GM03348 (cell line): ENCODE results near the gene INSYN1.

Source experiments
- DNase-seq: peaks from one replicate; pipeline ENCODE4 v3.0.0; 2012; ENCODE audit warnings: low spot score

Gene INSYN1

DNA sequence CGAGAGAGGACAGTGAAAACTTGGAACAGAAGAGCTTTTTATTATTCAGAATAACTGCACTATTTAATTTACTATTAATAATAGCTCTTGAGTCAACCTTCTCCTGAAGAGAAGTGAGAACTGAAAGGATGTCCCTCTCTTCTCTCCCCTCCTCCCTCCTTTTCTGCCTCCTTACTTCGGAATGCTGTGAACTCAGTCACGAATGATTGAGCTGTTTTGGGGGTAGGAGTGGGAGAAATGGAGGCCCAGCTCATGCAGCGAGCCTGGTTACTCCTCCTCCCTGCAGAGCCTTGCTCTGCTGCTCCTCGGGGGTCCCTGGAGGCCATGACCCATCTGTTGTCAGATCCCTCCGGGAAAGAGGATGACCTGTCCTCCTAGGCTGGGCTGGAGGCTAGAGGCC lies 20.3 kb upstream of the INSYN1 start:
- no peak for DNase-seq

DNA sequence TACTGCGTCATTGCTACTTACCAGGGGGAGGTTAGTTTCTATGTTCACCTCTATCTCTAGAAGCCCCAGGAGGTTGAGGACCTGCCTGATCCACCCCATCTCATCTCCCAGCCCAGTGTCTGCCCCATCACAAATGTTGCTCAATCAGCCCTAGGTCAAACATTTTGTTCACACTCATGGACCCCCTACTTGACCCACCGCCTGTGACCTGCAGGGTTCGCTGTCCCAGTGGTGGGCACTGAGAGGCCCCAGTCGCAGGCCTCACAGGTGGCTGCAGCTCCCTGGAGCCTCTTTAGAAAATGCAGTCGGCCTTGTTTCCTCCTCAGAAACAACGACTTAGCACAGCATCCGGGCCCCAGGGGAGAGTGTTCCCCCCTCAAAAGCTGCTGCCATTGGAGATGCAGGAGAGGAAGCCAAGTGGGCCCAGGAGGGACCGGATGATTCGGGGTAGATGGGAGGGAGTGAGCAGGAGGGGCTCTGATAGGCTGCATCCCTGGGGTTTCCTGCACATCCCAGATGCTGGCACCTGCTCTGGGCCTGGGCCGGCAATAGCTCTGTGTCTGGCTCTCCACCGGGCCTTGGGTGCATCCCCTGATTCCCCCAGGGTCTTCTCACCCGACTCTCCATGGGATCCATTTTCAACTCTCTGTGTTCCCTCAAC lies 18.4 kb upstream of the INSYN1 start:
- DNase-seq, result no peak

DNA sequence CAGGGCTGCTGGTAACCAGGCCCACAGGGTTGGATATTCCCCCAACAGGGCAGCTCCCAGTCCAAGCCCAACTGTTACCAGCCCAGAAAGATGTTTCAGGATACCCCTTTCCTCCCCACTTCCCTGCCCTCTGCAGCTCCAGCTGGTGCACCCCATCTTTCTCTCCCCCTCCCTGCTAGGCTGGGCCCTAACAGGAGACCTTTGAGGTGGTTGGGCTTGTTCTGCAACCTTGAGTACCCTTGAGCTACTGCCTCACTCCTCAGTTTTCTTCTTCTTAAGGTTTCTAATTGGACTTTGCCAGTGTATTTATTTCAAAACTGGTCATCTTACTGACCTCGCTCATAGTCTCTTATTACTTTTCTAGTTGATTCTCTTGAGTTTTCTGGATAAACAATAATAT lies 16.9 kb upstream of the INSYN1 start:
- DNase-seq, result no peak

DNA sequence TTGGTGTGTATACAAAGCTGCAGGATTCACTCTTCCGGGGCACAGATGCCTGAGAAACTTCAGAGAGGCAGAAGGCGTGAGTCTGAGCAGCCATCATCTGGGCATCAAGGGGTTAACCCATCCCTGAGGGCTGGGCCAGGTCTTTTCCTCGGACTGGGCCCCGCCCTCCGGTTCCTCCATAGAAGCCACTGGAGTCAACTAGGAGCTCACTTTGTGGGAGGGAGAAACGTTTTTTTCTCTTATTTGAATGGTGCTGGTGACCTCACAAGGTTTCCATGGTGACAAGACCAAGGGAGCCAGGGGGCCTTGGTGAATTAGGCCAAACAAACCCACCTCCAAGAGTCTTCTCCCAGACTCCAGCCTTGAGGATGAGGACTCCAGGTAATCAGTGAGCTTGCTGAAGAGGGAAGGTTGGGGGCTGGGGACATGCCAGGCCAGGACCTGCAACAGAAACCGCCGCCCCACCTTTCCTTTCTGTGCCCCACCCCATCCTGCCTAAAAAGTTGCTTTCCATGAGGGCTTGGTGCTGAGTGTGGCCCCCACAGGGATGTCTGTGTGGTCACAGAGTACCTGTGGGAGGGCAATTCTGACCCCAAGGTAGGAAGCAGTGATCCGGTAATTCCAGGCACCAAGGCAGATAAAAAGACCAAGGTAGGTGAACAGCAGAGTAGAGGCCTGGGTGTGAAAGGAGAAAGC lies 14.8 kb upstream of the INSYN1 start:
- no peak for DNase-seq

DNA sequence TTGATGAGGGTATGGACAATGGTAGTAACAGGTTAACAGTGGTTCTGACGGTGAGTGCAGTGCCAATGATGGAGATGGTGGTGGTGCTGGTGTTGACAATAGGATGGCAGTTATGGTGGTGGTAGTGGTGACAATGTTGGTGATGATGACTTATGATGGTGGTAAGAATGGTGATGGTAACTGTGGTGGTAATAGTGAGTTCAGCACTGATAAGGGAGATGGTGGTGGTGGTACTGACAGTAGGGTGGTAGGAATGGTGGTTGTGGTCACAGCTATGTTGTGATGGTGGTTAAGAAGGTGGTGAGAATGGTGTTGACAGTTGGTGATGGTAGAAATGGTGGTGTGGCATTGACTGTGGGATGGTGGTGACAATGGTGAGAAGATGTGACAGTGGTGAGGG lies 13.4 kb upstream of the INSYN1 start:
- DNase-seq, result no peak

DNA sequence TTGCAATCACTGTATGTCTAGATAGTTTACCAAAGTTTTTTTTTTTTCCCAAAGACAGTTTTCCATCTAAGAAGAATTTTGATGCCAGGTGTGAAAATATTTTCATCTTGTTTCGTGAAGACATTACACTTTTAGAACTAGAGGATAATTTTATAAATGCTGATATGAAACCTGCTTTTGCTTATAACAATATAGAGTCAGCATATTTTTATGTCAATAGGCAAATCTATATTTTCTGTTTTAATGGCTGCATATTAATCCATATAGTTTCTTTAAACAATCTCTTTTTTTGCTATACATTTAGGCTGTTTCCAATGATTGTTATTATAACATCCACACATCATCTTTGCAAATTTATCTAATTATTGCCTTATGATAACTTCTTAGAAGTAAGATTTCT lies 12.6 kb upstream of the INSYN1 start:
- DNase-seq, result no peak

DNA sequence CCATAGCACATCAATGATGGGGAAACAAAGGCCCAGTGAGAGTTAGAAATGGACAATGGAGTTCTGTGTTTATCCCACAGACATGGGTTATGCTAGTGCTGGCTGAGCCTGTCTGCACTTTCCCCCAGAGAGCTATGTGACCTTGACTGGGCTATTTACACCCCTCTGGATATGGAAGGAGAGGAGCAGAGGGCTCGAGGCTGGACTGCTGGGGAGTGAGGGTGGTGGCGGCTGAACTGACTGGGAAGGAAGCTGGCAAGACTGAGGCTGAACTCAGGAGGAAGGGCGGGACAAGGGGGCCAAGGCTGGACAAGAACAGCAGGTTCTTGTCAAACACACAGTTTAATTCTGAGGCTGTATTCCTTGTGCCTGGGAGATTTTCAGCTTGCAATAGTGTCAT lies 10.8 kb upstream of the INSYN1 start:
- no peak for DNase-seq

DNA sequence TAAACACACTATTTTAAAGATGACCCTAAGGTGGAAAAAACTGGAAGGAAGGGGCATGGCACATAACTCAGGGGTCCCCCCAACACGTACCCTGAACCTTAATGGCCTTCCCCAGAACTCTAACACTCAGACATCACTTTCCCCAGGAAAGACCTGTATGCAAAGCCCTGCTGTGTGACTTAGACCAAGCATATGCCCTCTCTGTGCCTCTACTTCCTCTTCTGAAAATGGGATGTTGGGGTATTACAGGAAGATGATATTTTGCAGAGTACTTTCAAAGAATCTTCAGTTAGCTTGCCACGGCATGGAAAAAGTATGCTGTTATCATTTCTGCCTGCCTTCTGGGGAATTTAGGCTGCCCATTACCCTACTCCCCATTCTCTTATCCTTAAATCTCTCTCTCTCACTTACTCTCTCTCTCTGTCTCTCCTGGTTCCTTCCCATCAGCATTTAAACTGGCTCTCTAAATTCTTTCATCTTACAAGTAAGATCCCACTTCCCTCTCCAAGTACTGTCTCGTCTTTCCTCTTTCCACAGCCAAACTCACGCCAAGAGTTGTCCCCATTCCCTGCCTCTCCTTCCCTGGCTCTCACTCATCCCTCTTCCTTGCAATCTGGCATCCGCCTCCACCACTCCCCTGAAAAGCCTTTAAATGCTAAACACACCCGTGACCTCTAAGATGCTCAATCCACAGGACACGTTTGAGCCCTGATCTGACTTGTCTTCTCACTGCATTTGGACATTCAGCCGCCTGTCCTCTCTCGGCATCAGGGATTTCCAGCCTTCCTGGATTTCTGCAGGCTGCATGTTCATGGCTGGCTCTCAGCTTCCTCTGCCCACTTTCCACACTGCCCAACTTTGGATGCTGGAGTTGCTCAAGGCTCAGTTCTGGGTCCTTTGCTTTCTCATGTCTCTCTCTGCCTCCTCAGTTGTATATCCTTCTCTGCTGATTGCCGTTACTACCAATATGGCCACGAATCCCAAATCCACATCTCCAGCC lies 7.5 kb upstream of the INSYN1 start:
- no peak for DNase-seq

DNA sequence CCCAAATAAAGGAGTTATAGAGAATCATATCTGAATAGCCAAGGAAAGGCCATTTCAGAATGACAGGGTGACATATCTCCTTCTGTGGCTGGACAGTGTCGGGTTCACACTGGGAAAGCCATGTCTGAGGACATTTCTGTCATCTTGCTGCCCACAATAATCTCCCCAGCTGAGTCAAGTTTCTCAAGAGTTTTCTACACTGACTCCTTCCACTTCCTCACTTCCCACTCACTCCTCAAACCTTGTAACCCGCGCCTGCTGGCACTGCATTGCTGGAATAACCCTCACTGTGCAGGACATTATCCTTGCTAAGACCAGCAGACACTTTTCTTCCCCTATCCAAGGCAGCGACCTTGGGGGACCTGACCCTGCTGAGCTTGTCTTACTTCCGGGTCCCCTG lies 5.3 kb upstream of the INSYN1 start:
- no peak for DNase-seq

DNA sequence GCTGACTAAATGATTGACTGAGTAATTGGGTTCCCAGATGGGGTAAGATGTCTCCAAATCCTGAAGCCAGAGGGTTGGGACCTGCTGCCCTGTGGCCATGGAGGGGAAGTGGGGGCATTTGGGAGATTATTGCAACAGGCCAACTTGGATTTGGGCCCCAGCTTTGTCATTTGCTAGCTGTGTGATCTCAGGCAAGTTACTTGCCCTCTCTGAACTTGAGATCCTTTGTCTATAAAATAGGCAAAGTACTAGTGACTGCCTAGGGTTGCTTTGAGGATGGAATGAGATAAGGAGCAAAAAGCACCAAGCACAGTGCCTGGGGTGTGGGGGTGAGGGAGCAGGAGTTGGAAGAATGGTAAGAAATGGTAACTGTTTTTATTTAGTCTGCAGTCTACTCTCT lies 4.4 kb upstream of the INSYN1 start:
- DNase-seq, result no peak

DNA sequence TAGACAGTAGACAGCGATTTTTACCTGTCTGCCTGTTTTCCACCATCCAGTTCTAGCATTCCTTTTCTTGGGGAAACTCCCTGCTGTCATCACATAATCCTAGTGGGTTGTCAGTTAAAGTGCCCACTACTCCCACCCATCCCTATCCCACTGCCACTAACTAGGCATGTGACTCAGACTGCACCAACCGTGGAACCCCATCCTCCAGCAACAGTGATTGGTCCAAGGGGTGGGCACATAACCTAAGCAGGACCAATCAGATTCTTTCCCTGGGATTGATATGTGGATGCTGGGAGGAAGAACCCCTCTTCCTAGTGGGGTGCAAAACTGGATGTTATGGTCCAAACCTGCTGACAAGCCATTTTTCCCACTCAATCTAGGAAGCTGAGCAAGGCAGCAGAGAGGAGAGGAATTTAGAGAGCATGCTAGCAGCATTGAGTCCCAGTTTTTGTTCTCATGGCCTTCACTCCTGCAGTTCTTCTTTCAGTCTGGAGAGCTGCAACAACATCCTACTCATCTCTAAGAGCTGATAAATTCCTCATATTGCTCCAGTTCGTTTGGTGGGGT lies 3.9 kb upstream of the INSYN1 start:
- no peak for DNase-seq

DNA sequence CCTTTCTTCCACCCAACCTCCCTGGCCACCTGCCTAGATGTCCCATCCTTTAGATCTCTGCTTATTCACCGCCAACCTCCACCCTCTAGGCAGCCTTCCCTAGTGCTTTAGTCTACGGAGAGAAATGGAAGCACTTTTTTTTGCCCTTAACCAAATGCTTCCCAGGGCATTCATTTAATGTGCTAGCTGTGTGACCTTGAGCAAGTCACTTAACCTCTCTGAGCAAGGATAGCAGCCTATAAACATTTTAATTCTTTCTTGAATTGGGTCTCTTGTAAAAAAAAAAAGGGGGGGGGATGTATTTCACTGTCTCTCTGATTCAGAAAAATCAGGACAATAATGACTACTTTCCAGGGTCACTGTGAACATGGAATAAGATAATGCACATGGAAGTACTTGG lies 3.2 kb upstream of the INSYN1 start:
- DNase-seq, result no peak

DNA sequence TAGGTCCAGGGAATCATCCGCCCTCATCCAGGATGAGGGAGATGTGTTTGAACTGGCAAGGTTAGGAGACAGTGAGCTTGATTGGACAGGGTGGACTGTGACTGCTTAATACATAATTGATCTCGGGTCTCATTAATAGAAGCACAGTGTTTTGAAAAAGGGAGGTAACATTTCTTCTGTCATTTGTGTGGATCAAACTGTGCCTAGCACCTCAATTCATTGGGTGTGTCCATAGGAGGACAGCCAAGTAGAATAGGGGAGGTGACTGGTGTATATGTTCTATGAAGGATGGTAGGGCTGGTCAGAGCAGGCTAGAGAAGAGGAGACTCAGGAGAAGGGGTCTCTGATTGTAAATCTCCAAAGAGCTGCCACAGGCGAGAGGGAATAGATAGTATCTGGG lies 2.8 kb upstream of the INSYN1 start:
- no peak for DNase-seq

DNA sequence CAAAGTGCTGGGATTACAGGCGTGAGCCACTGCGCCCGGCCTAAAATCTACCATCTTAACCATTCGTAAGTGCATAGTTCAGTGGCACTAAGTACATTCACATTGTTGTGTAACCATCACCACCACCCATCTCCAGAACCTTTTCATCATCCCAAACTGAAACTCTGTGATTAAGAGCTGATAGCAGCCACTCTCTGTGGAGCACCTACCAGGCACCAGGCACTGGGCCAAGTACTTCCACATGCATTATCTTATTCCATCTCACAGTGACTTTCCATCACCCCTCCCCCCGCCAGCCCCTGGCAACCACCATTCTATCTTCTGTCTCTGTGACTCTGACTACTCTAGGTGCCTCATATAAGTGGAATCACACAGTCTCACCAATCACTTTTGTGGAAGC lies 2.3 kb upstream of the INSYN1 start:
- no peak for DNase-seq

DNA sequence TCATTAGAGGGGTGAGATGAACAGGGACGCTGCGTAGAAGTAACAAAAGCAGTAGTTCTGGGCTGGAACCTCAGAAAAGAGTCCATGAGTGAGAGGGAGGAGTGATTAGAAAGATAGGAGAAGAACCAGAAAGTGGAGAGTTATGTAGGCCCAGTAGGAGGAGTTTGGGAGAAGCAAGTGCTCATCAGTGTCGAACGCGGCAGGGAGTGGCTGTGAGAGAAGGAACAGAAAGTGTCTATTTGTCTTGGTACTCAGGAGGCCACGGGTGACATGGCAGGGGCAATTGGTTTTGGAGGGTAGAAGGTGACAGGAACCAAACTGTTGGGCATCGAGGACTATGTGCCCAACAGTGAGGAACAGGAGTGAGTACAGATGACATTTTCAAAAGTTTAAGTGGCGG lies 1.3 kb upstream of the INSYN1 start:
- DNase-seq, result peak; percentile 33

DNA sequence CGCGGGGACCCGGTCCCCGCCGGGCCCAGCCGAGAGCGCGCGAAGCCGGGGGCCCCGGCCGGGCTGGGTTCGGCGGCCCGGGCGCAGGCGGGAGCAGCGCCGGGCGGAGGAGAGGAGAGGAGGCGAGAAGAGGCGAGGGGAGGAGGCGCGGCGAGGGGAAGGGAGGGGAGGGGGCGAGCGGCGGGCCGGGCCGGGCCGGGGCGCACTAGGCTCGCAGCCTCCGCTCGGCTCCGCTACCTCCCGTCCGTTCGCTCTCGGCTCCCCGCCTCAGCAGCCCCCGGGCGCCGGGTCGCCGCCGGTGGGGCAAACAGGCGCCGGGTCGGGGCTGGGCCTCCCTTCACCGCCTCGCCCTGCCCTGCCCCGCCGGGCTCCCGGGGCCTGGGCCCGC lies 351 bp downstream of the INSYN1 start:
- DNase-seq, result peak; percentile 78

DNA sequence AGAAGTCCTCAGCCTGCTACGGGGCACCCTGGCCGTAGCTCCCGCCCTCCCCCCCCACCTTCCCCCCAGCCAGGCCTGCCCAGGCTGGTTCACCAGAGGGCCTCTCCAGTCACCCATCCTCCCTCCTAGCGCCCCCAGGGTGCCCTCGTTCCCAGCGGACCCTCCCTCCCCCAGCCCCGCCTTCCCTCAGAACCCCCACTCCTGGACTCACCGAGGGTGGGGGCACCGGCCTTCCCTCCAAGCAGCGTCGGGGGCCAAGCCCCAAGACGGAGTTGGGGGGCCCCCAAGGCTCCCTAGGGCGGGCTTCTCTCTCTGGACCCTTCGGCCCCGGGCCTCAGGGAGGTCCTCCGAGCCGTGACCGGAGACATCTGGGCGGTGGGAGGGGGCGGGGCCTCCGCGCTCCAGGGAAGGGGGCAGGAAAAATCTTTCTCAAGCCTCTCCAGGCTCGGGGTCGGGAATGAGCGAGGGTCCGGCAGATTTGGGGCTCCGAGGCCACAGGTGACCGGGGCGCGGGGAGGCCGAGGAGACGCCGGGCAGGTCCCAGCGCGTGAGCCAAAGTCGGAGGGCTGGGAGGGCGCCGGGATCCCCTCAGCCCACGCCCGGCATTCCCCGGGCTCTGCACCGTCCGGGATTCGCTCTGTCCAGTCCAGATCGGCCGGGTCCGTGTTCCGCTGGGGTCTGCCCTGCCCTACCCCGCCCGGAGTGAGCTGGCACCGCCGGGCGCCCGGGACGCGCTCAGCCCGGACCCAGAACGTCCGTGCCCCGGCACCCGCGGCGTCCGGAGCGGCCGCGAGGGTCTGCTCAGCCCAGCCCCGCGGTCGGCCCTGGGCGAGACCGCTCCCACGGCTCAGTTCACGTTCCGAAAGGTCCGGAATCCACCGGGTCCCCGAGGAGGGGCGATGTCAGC lies 999 bp downstream of the INSYN1 start:
- DNase-seq, result peak; percentile 62

DNA sequence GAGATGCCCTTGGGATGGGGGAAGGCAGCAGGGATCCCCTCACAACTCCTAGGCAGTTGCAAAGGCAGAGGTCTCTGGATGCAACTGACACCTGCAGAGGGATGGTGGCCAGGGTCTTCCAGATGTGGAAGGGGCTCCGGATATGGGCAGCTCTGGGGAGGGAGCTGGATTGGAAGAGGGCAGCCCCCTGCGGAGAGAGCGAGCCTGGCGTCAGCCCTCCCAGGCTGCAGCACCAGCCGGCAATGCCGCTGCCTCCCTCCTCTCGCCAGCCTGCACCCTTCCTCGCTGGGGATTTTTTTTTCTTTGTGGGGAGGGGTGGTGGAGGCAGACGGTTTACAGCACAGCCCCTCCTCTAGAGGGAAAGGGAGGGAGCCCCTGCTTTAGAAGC lies 1.6 kb downstream of the INSYN1 start:
- peak; percentile 18 for DNase-seq

DNA sequence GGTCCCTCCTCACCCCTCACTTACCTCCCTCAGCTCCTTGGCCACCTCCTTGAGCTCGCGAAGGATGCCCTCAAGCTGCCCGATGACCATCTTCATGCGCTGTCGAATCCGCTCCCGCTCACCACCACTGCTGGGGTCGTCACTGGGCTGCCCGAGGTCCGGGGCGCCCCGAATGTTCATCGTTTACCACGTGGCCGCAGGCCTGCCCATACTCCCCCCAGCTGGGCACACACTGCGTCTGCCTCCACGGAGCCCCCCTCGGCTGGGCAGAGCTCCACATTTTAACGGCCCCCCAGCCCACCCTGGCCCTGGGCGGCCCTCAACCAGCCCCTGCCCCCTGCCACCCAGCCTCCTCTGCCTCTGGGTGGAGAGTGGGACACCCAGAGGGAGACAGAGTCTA lies 2.2 kb downstream of the INSYN1 start:
- DNase-seq, result no peak

DNA sequence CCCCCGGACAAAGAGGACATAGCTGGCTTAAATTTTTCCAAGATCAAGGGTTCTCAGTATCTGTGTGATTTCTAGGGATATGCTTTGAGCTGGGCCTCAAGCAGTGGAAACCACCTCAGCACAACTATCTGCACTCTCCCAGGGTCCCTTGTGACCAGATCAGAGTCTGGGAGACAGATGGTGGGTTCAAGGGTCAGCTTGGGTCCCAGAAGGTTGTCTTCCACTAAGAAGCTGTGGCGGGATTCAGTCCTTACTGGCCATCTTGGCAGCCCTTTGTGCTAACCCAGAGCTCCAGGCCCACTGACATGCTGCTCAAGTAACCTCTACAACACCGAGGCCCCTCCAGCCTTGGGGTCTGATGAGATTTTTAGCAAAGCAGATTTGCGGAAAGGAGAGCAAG lies 2.7 kb downstream of the INSYN1 start:
- no peak for DNase-seq

DNA sequence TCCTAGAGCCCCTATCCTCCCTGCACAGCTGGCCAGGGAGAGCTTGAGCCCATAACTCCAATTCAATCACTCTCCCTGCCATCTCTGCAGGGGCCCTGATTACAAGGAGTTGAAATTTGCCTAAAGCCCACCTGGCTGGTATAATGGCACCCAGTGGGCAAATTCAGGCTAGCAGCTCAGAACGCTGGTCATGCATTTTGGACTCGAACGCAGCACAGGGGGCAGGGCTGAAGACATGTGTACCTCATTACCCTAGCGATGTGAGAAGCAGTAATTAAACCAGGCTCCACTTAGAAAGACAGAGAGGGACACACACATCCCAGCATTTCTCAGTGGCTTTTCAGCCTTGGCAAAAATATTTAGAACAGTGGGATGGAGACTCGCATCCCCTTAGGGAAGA lies 3.2 kb downstream of the INSYN1 start:
- no peak for DNase-seq

DNA sequence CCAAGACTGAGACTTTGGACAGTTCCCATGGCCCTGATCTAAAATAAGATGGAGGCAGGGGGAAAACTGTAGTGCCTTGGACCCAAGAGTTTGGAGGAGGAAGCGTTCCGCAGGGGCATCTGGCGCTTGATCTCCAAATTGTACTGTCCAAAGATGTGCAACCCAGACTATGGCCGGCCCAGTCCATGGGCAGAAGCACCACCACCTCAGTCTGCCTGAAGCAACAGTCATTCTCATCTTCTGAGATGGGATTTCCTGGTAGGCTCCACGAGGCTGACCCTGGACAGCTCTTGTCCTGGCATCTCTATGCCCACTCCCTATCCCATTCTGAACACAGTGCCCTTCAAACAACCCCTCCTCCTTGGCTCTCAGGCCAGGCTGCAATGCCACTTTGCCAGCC lies 3.6 kb downstream of the INSYN1 start:
- DNase-seq, result no peak
